HG02678 (cell line): ENCODE measurements around the gene WIPF1.

Experiments used
- ATAC-seq: cut with Tn5 transposase; IDR thresholded peaks from one replicate; pipeline ENCODE4 v1.9.1; 2021; ENCODE audit warnings: mild to moderate bottlenecking, moderate library complexity; ENCODE audit not compliant: unreplicated experiment

Gene WIPF1

GRCh38 chr2:174597345-174598047 lies at the start of gene WIPF1:
Gene WIPF1, minus strand, starts transcription at chr2:174597804. Its CDS starts 12,231 bp downstream, at chr2:174585573.
- ATAC-seq: peak; percentile 54

GRCh38 chr2:174645296-174645695 lies 47.7 kb upstream of the WIPF1 start:
- ATAC-seq: no peak

- no peak for ATAC-seq
Observed at GRCh38 chr2:174644406-174644805, 46.8 kb upstream of the WIPF1 start.

GRCh38 chr2:174643356-174643755 lies 45.8 kb upstream of the WIPF1 start:
- no peak for ATAC-seq

- no peak for ATAC-seq
Observed at GRCh38 chr2:174641168-174641567, 43.6 kb upstream of the WIPF1 start.

- no peak for ATAC-seq
Observed at GRCh38 chr2:174636987-174637386, 39.4 kb upstream of the WIPF1 start.

GRCh38 chr2:174635776-174636404 lies 38.3 kb upstream of the WIPF1 start:
- no peak for ATAC-seq

- peak; percentile 1 for ATAC-seq
Observed at GRCh38 chr2:174635015-174635593, 37.5 kb upstream of the WIPF1 start.

GRCh38 chr2:174634130-174635014 lies 36.8 kb upstream of the WIPF1 start:
- peak; percentile 76 for ATAC-seq

GRCh38 chr2:174633623-174633930 lies 36.0 kb upstream of the WIPF1 start:
- no peak for ATAC-seq

- peak; percentile 35 for ATAC-seq
Observed at GRCh38 chr2:174632841-174633622, 35.4 kb upstream of the WIPF1 start.

GRCh38 chr2:174631009-174631981 lies 33.7 kb upstream of the WIPF1 start:
- no peak for ATAC-seq

- ATAC-seq: no peak
Observed at GRCh38 chr2:174630107-174630506, 32.5 kb upstream of the WIPF1 start.

GRCh38 chr2:174629506-174629905 lies 31.9 kb upstream of the WIPF1 start:
- no peak for ATAC-seq

- ATAC-seq: no peak
Observed at GRCh38 chr2:174628528-174629169, 31.0 kb upstream of the WIPF1 start.

GRCh38 chr2:174627216-174627615 lies 29.6 kb upstream of the WIPF1 start:
- ATAC-seq: no peak

GRCh38 chr2:174624895-174625430 lies 27.4 kb upstream of the WIPF1 start:
- no peak for ATAC-seq

- ATAC-seq: peak; percentile 66
Observed at GRCh38 chr2:174623690-174624089, 26.1 kb upstream of the WIPF1 start.
